Choroid plexus epithelial cell (primary cell): ENCODE data around the gene PLA2G5.
"Not testable (repeated sequence)": the region's sequence is repeated elsewhere in the genome, so short reads cannot be mapped to it uniquely, and the experiment has no call there.

Experiments used
- DNase-seq: peaks from one replicate; pipeline ENCODE4 v3.0.0-alpha.2; 2010; ENCODE audit warnings: low read depth
- H3K4me3 ChIP-seq: 2 replicates; pipeline ENCODE4 v1.5.1; 2011; ENCODE audit warnings: low read depth, mild to moderate bottlenecking, control low read depth, low read length, moderate library complexity
- TF ChIP-seq, protein P1 (sequence below): conservative IDR thresholded peaks from 2 replicates; pipeline ENCODE4 v1.5.1; 2011; ENCODE audit warnings: low read depth, mild to moderate bottlenecking, control low read depth, inconsistent platforms, low read length, moderate library complexity

The PLA2G5 gene

DNA sequence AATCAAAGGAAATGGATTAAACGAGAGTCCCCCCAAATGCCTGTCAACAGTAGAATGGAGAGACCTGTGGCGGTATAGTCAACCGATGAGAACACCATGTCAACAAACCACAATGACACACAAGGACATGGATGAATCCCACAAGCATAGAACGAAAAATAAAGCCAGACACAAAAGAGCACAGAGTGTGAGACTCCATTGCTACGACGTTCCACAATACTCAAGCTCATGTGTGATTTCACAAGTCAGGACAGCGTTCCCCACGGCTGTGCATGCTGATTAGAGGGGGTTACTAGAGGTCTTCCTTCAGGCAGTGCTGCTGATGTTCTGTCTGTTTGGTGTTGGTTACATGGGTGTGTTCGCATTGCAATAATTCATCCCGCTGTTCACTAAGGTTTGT, 55.1 kb downstream of the PLA2G5 start:
- no peak overlapping the region for H3K4me3 ChIP-seq
- TF ChIP-seq, protein P1, sequence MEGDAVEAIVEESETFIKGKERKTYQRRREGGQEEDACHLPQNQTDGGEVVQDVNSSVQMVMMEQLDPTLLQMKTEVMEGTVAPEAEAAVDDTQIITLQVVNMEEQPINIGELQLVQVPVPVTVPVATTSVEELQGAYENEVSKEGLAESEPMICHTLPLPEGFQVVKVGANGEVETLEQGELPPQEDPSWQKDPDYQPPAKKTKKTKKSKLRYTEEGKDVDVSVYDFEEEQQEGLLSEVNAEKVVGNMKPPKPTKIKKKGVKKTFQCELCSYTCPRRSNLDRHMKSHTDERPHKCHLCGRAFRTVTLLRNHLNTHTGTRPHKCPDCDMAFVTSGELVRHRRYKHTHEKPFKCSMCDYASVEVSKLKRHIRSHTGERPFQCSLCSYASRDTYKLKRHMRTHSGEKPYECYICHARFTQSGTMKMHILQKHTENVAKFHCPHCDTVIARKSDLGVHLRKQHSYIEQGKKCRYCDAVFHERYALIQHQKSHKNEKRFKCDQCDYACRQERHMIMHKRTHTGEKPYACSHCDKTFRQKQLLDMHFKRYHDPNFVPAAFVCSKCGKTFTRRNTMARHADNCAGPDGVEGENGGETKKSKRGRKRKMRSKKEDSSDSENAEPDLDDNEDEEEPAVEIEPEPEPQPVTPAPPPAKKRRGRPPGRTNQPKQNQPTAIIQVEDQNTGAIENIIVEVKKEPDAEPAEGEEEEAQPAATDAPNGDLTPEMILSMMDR, result no peak
- no peak for DNase-seq

DNA sequence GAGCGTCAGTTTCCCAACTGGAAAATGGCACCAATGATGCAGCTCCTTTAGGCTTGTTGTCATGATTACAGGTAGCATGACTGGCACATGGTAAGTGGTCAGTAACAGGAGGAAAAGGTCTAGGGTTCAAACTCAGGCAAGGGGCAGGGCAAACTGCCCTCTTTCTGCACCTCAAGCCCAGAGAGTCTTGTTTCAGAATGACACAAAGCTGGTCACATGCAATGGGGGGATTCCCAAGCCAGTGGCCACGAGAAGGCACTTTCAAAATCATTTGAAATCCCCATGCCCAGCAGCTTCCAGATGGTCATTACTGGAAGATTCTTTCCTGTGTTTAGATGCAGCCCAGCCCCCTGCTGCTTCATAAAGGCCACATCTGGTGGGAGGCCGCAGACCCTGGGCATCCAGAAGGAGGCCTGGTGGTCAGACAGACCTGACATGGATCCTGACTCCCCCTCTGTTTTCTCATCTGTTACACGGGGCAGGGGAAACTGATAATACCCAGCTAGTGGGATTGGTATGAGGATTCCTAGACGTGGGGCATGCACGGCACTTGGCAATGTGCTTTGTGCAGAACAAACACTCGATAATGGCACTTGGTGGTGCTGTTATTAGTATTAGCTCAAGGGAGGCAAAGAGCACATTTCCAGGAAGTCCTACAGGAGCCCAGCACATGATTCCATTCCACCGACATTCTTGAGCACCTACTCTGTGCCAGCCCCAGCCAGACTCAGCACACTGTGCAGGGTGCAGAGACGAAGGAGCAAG, 56.2 kb downstream of the PLA2G5 start:
- TF ChIP-seq, protein P1, result no peak
- no peak for DNase-seq
- no peak overlapping the region for H3K4me3 ChIP-seq

DNA sequence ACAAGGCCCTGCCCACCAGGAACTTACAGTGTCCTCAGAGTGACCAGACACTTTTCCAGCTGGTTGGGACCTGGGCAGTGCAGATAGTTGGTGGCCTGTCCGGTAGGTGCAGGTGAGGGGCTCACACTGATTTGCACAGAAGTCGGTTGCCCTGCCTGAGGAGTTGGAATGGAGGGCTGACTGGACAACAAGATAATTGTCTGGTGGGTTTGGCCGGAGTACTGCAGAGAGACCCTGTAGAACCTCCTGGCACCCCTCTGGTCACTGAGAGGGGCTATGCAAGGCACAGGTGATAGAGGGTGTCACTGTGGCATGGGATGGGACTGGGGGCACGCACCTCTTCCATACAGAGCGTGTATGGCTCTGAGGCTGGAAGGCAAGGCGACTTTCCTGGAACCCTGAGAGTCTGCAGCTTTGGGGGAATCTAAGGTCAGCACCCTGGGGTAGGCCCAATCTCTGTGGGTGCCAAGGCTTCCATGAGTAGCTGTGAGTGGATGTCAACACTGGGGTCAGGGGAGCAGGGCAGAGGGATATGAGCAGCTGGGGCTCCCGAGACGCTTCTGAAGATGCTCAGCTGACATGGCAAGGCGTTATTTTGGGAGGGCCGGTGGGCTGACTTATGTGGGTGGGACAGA, 56.9 kb downstream of the PLA2G5 start:
- DNase-seq, result no peak
- H3K4me3 ChIP-seq, result no peak overlapping the region
- TF ChIP-seq, protein P1, result no peak

DNA sequence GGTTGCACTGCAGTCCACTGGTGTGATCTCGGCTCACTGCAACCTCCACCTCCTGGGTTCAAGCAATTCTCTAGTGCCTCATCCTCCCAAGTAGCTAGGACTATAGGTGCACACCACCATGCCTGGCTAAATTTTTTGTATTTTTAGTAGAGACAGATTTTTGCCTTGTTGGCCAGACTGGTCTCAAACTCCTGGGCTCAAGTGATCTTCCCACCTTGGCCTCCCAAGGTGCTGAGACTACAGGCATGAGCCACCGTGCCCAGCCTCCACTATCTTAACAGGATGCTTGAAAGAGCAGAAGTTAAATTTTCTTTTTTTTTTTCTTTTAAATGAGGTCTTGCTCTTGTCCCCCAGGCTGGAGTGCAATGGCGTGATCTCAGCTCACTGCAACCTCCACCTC, 60.5 kb downstream of the PLA2G5 start:
- DNase-seq, H3K4me3 ChIP-seq: not testable (repeated sequence)

DNA sequence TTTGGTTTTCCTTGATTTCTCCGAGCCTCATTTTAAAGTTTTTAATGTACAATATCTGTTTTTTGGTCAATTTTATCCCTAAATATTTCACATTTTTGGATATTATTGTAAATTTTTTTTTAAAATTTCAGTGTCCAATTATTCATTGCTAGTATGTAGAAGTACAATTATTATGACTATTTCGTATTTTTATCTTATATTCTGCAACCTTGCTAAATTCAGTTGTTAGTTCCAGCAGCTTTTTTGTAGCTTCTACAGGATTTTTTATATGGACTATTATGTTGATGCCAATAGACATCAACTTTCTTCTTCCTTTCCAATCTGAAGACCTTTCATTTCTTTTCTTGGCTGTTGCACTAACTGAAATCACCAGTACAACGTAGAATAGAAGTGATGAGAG, 65.0 kb downstream of the PLA2G5 start:
- TF ChIP-seq, protein P1, result no peak
- H3K4me3 ChIP-seq, result no peak overlapping the region
- no peak for DNase-seq

DNA sequence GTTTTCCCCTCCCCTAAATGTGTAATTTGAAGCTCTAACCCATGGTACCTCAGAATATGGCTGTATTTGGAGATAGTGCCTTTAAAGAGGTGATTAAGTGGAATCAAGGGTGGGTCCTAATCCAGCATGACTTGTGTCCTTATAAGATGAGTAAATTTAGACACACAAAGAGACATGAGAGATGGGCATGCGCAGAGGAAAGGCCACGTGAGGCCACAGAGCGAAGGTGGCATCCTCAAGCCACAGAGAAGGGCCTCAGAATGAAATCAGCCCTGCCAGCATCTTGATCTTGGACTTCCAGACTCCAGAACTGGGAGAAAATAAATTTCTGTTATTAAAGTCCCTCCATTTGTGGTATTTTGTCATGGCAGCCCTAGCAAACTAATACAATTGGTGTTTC, 66.3 kb downstream of the PLA2G5 start:
- H3K4me3 ChIP-seq, result no peak overlapping the region
- TF ChIP-seq, protein P1, result no peak
- DNase-seq, result no peak

DNA sequence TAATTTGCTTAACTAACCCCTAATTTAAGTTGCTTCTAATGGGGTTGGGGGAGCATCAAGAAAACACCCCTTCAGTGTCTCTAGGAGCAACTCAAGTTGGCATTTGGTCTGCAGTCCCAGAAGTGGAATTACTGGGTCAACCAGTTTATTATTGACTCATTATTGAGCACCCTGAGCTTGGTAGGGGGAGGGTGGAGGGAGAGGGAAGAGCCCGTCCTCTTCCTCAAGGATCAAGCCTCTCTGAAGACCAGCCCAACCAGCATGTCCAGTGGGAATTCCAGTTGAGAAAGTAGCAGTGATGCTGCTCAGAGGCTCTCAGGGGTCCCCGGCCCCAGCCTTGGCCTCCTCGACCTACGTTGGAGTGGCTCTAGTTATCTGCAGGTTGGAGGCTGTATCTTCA, 67.1 kb downstream of the PLA2G5 start:
- H3K4me3 ChIP-seq, result no peak overlapping the region
- DNase-seq, result no peak
- TF ChIP-seq, protein P1, result no peak
